K562 (cell line): ENCODE data around the gene SLC31A1. TPM values are rescaled to one million over a fixed set of nuclear protein-coding genes. Genes with fewer than 3 reads are reported as not detected.

Experiments
- ATAC-seq: fragments of 200-7000 bp; cut with Tn5 transposase; 3 replicates; pipeline ENCODE4 v1.9.1; 2020; ENCODE audit warnings: moderate library complexity
- BruUV-seq: library from RNA; stranded (reverse); fragments of 400-500 nt; replicated peaks from 2 replicates; lab custom pipeline; 2021; lab: Mats Ljungman, UMichigan
- CTCF ChIA-PET: fragments of 300-600 bp; formaldehyde crosslinking; extraction: SDS; loops from one replicate; lab custom pipeline; 2021; ENCODE audit warnings: low intra/inter-chr PET ratio; lab: Yijun Ruan, JAX
- POLR2A ChIA-PET: fragments of 300-600, 350-650 bp; sonication (Branson Sonifier 250); formaldehyde crosslinking; extraction: SDS; loops from one replicate; lab custom pipeline; 2021; ENCODE audit warnings: antibody characterized with exemption, inconsistent platforms; lab: Yijun Ruan, JAX
- DNase-seq, 4 experiments: peaks; one replicate each; pipeline versions ENCODE4 v3.0.0 to v3.0.0-alpha.2; 2011 to 2018; ENCODE audit warnings: low spot score in 3 of 4, mixed read lengths in 3 of 4; ENCODE audit errors: extremely low read depth in 1 of 4
- FAIRE-seq: peaks from 2 replicates; lab custom pipeline; 2011; peaks lifted over from hg19 to GRCh38; lab: Jason Lieb, UNC
- H2AFZ ChIP-seq: 2 replicates; pipeline ENCODE4 v1.6.0; 2011; ENCODE audit warnings: low read depth, low read length, control low read depth, inconsistent platforms
- H3K27ac ChIP-seq: fragments of 200-600 bp; 3 replicates; pipeline ENCODE4 v1.8.0; 2011; ENCODE audit warnings: low read depth, mild to moderate bottlenecking, control low read depth, inconsistent platforms, low read length, moderate library complexity, mixed read lengths; ENCODE audit errors: extremely low read depth
- H3K27me3 ChIP-seq, 2 experiments: fragments of 300-600 bp in 1 of 2; 2 replicates in 1 of 2; 3 replicates in 1 of 2; pipeline versions ENCODE4 v1.6.0 to v1.8.0; 2011; ENCODE audit warnings: inconsistent platforms in 2 of 2, low read length in 2 of 2, mild to moderate bottlenecking in 1 of 2, mixed read lengths in 1 of 2, moderate library complexity in 1 of 2; ENCODE audit not compliant: control insufficient read depth in 2 of 2, insufficient read depth in 2 of 2
- H3K36me3 ChIP-seq: fragments of 300-600 bp; 3 replicates; pipeline ENCODE4 v1.8.0; 2011; ENCODE audit warnings: mild to moderate bottlenecking, low read length, inconsistent platforms; ENCODE audit not compliant: control insufficient read depth, insufficient read depth
- H3K4me1 ChIP-seq, 2 experiments: fragments of 200-600 bp in 1 of 2; replicated peaks in 1 of 2; 2 replicates in 1 of 2; 3 replicates in 1 of 2; pipeline versions ENCODE4 v1.5.1 to v1.8.0; 2011; ENCODE audit warnings: inconsistent platforms in 2 of 2, low read length in 2 of 2, mild to moderate bottlenecking in 1 of 2, mixed read lengths in 1 of 2, moderate library complexity in 1 of 2; ENCODE audit not compliant: control insufficient read depth in 2 of 2, insufficient read depth in 2 of 2
- H3K4me2 ChIP-seq: 2 replicates; pipeline ENCODE4 v1.6.1; 2011; ENCODE audit warnings: low read length, control low read depth, inconsistent platforms, mixed read lengths; ENCODE audit not compliant: insufficient read depth
- H3K4me3 ChIP-seq: fragments of 200-600 bp; sonication (generic), shearing (Covaris generic); 2 replicates; pipeline ENCODE4 v1.5.1; 2016; ENCODE audit warnings: control low read depth, inconsistent platforms
- H3K79me2 ChIP-seq: fragments of 200-600 bp; 3 replicates; pipeline ENCODE4 v1.8.0; 2011; ENCODE audit warnings: low read length, inconsistent platforms; ENCODE audit not compliant: control insufficient read depth, insufficient read depth
- H3K9ac ChIP-seq, 2 experiments: 2 replicates each; pipeline versions ENCODE4 v1.6.0 to v1.6.1; 2011; ENCODE audit warnings: low read depth in 2 of 2, low read length in 2 of 2, control low read depth in 1 of 2, inconsistent platforms in 1 of 2, mild to moderate bottlenecking in 1 of 2, mixed read lengths in 1 of 2; ENCODE audit not compliant: insufficient read depth in 1 of 2
- H3K9me1 ChIP-seq: one replicate; pipeline ENCODE4 v1.6.0; 2011; ENCODE audit warnings: inconsistent platforms, mild to moderate bottlenecking, low read length, moderate library complexity; ENCODE audit not compliant: control insufficient read depth, insufficient read depth
- H3K9me3 ChIP-seq: replicated peaks from 2 replicates; pipeline ENCODE4 v1.5.1; 2011; ENCODE audit warnings: low read depth, low read length, inconsistent platforms; ENCODE audit not compliant: control insufficient read depth, insufficient read depth
- H4K20me1 ChIP-seq: replicated peaks from 2 replicates; pipeline ENCODE4 v1.6.1; 2011; ENCODE audit warnings: low read length, inconsistent platforms, mixed read lengths; ENCODE audit not compliant: control insufficient read depth, insufficient read depth
- CBX3 ChIP-seq, 2 experiments: IDR thresholded peaks; 1 replicate in 1 of 2; 2 replicates in 1 of 2; pipeline ENCODE4 v1.6.1; 2012; ENCODE audit warnings: inconsistent platforms in 2 of 2, low read length in 2 of 2, borderline replicate concordance in 1 of 2, control low read depth in 1 of 2
- HINFP ChIP-seq: fragments of 450-650 bp; conservative IDR thresholded peaks from 2 replicates; pipeline ENCODE4 v1.6.1; 2016; ENCODE audit warnings: missing genetic modification characterization, low read depth, mild to moderate bottlenecking, control low read depth, missing compliant biosample characterization
- WGBS: fragments of 100-300 bp; shearing (Covaris generic); methylation state at CpG from one replicate; pipeline ENCODE4 v1.1.6; 2016; ENCODE audit warnings: low coverage, mixed read lengths; ENCODE audit not compliant: insufficient coverage; ENCODE audit errors: missing lambda C conversion rate; 5-methylcytosine and 5-hydroxymethylcytosine counted together
- in situ Hi-C: fragments of 300-500 bp; cut with MboI; formaldehyde crosslinking; loops from 4 replicates; pipeline ENCODE4 v1.15.0; 2018; ENCODE audit warnings: inconsistent platforms, mixed read lengths
- intact Hi-C: fragments of 100-400 bp; cut with micrococcal nuclease; formaldehyde crosslinking; loops from 2 replicates; pipeline ENCODE4 v1.14.2; 2022
- polyA plus RNA-seq, 8 experiments: library from polyadenylated mRNA; depleted of rRNA in 4 of 8; stranded (reverse) in 5 of 8; unstranded in 3 of 8; fragments of >200 nt; fragmentation: Nextera tagmentation in 2 of 8; fragmentation: Illumina TruSeq in 1 of 8; extraction: Ambion mirVana in 2 of 8; extraction: Trizol in 1 of 8; gene quantifications; 2 replicates each; pipeline versions ENCODE4 v1.2.1 to v1.2.3, GENCODE V29; 2011 to 2014; ENCODE audit warnings: inconsistent platforms in 1 of 8, missing spikeins in 1 of 8
- total RNA-seq, 7 experiments: library from RNA; depleted of rRNA in 6 of 7; stranded (reverse); fragments of >200 nt in 6 of 7; fragmentation: Illumina TruSeq in 2 of 7; extraction: Trizol in 2 of 7; gene quantifications; 2 replicates each; pipeline versions ENCODE4 v1.2.1 to v1.2.3, GENCODE V29; 2011 to 2021; ENCODE audit warnings: low replicate concordance in 1 of 7

Gene SLC31A1
- total and polyA plus RNA-seq, 9 of the 15 experiments (the other 6 are each of a cell fraction or from before 2014, with no cell fraction given), result 15.4 to 40.7 (median 25.9) TPM

- no peaks in the 10 kb centered on the region for H3K4me1 ChIP-seq
- H4K20me1 ChIP-seq, result no peaks in the 10 kb centered on the region
- ChIA-PET CTCF (no interaction called here), POLR2A (interaction anchor here (0.5 to 1.5 kb wide), 3 partner anchors 8 to 1252 kb away, joined by 3 to 5 read pairs (median 3); no protein-coding TSS in a partner anchor)
- no peaks in the 10 kb centered on the region for H3K27me3 ChIP-seq
- no peak overlapping the region for H3K4me2 ChIP-seq
- no peak overlapping the region for H3K9ac ChIP-seq
- WGBS, result 50% methylated on average over 1 of the region's 1 CpG
- no peak for ATAC-seq
- H2AFZ ChIP-seq, result no peak overlapping the region
- in situ Hi-C loops, result no loop called here
- TF ChIP-seq HINFP (tag) (no peak), CBX3 (IDR thresholded peaks at IDR 0.05; ENCODE audit: borderline replicate concordance in 1 of 2, low read length in 2 of 2) (no peak)
- H3K9me1 ChIP-seq, result no peaks in the 10 kb centered on the region
- intact Hi-C loops, result no loop called here
- H3K36me3 ChIP-seq, result peaks cover 57% of the 10 kb centered on the region; the same call in 2 of the 3 replicates
- no peak overlapping the region for H3K4me3 ChIP-seq
- no TSS peak for BruUV-seq
- H3K27ac ChIP-seq, result no peak overlapping the region
- H3K79me2 ChIP-seq, result no peaks in the 10 kb centered on the region
- no peak for DNase-seq
- H3K9me3 ChIP-seq, result no peaks in the 10 kb centered on the region
- no peak for FAIRE-seq
Observed at GRCh38 chr9:113261917-113262671, 40.8 kb downstream of the SLC31A1 start.
